GM23338 (cell line): ENCODE data around the gene TM9SF2. TPM values are rescaled to one million over a fixed set of nuclear protein-coding genes. Genes with fewer than 3 reads are reported as not detected.
A peak's percentile ranks its signal among the peaks of the same experiment; 100 is the strongest.

ENCODE experiments used
- ATAC-seq: fragments of 200-7000 bp; cut with Tn5 transposase; 3 replicates; pipeline ENCODE4 v1.9.1; 2020
- DNase-seq: peaks from one replicate; pipeline ENCODE4 v3.0.0-alpha.2; 2015; ENCODE audit warnings: low spot score
- H2AFZ ChIP-seq: fragments of 200-600 bp; sonication (generic); 2 replicates; pipeline ENCODE4 v1.8.0; 2016; ENCODE audit warnings: antibody characterized with exemption, mild to moderate bottlenecking, moderate library complexity
- H3F3A ChIP-seq: fragments of 200-600 bp; sonication (generic); replicated peaks from 2 replicates; pipeline ENCODE4 v1.8.0; 2017; ENCODE audit warnings: antibody characterized with exemption, mixed run types, low read depth
- H3K27ac ChIP-seq: fragments of 200-600 bp; sonication (generic); 2 replicates; pipeline ENCODE4 v1.6.1; 2016; ENCODE audit warnings: low read depth
- H3K27me3 ChIP-seq: fragments of 200-600 bp; sonication (generic); 2 replicates; pipeline ENCODE4 v1.8.0; 2016; ENCODE audit warnings: mild to moderate bottlenecking, mixed run types, moderate library complexity; ENCODE audit not compliant: insufficient read depth
- H3K36me3 ChIP-seq: fragments of 200-600 bp; sonication (generic); 2 replicates; pipeline ENCODE4 v1.8.0; 2016; ENCODE audit warnings: mild to moderate bottlenecking; ENCODE audit not compliant: insufficient read depth
- H3K4me1 ChIP-seq: fragments of 200-600 bp; sonication (generic); 2 replicates; pipeline ENCODE4 v1.8.0; 2016; ENCODE audit warnings: mild to moderate bottlenecking, moderate library complexity; ENCODE audit not compliant: insufficient read depth
- H3K4me2 ChIP-seq: fragments of 200-600 bp; sonication (generic); 2 replicates; pipeline ENCODE4 v1.7.1; 2017; ENCODE audit warnings: mixed run types
- H3K4me3 ChIP-seq: fragments of 200-600 bp; sonication (generic); 2 replicates; pipeline ENCODE4 v1.6.1; 2016; ENCODE audit warnings: mixed run types
- H3K79me2 ChIP-seq: fragments of 200-600 bp; sonication (generic); replicated peaks from 2 replicates; pipeline ENCODE4 v1.8.0; 2017; ENCODE audit warnings: mild to moderate bottlenecking; ENCODE audit not compliant: insufficient read depth
- H3K9me2 ChIP-seq: fragments of 200-600 bp; sonication (generic); 2 replicates; pipeline ENCODE4 v1.8.0; 2017; ENCODE audit not compliant: insufficient read depth
- H4K20me1 ChIP-seq: fragments of 200-600 bp; sonication (generic); replicated peaks from 2 replicates; pipeline ENCODE4 v1.8.0; 2017; ENCODE audit warnings: mild to moderate bottlenecking; ENCODE audit not compliant: insufficient read depth
- H3K27ac Mint-ChIP-seq: 2 replicates; pipeline ENCODE4 v1.8.0; 2020; ENCODE audit warnings: inconsistent platforms, mild to moderate bottlenecking, moderate library complexity, mixed read lengths
- H3K27me3 Mint-ChIP-seq: 3 replicates; pipeline ENCODE4 v1.8.0; 2022; ENCODE audit warnings: low read depth, mild to moderate bottlenecking, moderate library complexity, mixed read lengths, inconsistent platforms; ENCODE audit not compliant: insufficient read depth, poor library complexity
- H3K36me3 Mint-ChIP-seq: 3 replicates; pipeline ENCODE4 v1.8.0; 2021; ENCODE audit warnings: low read depth, mild to moderate bottlenecking, inconsistent platforms, moderate library complexity, mixed read lengths
- H3K4me1 Mint-ChIP-seq: 3 replicates; pipeline ENCODE4 v1.8.0; 2020; ENCODE audit warnings: mild to moderate bottlenecking, inconsistent platforms, mixed read lengths
- H3K4me3 Mint-ChIP-seq: 3 replicates; pipeline ENCODE4 v1.8.0; 2021; ENCODE audit warnings: moderate library complexity, mild to moderate bottlenecking, inconsistent platforms, mixed read lengths
- H3K9me3 Mint-ChIP-seq: 3 replicates; pipeline ENCODE4 v1.8.0; 2020; ENCODE audit warnings: moderate library complexity, mild to moderate bottlenecking, inconsistent platforms, mixed read lengths
- CREB1 ChIP-seq: fragments of 250-450 bp; sonication (Bioruptor Pico); IDR thresholded peaks from 2 replicates; pipeline ENCODE4 v1.5.0; 2020; ENCODE audit warnings: low read depth, mild to moderate bottlenecking, moderate library complexity
- ETS1 ChIP-seq: IDR thresholded peaks from 2 replicates; pipeline ENCODE4 v1.6.1; 2016; ENCODE audit warnings: antibody characterized with exemption
- EZH2 ChIP-seq: fragments of 200-600 bp; sonication (generic); IDR thresholded peaks from one replicate; pipeline ENCODE4 v1.8.0; 2017; ENCODE audit warnings: antibody characterized with exemption, mild to moderate bottlenecking, low read depth; ENCODE audit not compliant: unreplicated experiment
- EZH2phosphoT487 ChIP-seq: fragments of 200-600 bp; sonication (generic); IDR thresholded peaks from one replicate; pipeline ENCODE4 v1.8.1; 2018; ENCODE audit warnings: antibody characterized with exemption; ENCODE audit not compliant: unreplicated experiment
- NANOG ChIP-seq: IDR thresholded peaks from 2 replicates; pipeline ENCODE4 v1.6.1; 2016; ENCODE audit warnings: antibody characterized with exemption, borderline replicate concordance
- POLR2AphosphoS5 ChIP-seq: IDR thresholded peaks from 2 replicates; pipeline ENCODE4 v1.6.1; 2016; ENCODE audit warnings: antibody characterized with exemption, low read depth
- REST ChIP-seq: IDR thresholded peaks from one replicate; pipeline ENCODE4 v1.6.1; 2018; ENCODE audit warnings: antibody characterized with exemption; ENCODE audit not compliant: unreplicated experiment
- STAT1 ChIP-seq: IDR thresholded peaks from one replicate; pipeline ENCODE4 v1.6.1; 2016; ENCODE audit warnings: antibody characterized with exemption; ENCODE audit not compliant: unreplicated experiment
- ZNF114 ChIP-seq: fragments of 250-450 bp; sonication (Bioruptor Pico); IDR thresholded peaks from 2 replicates; pipeline ENCODE4 v1.5.0; 2020; ENCODE audit warnings: mild to moderate bottlenecking, moderate library complexity
- ZNF331 ChIP-seq: fragments of 250-450 bp; sonication (Bioruptor Pico); IDR thresholded peaks from 2 replicates; pipeline ENCODE4 v1.5.0; 2020; ENCODE audit warnings: low read depth, mild to moderate bottlenecking, moderate library complexity
- ZNF462 ChIP-seq: fragments of 250-450 bp; sonication (Bioruptor Pico); IDR thresholded peaks from 2 replicates; pipeline ENCODE4 v1.5.0; 2020; ENCODE audit warnings: mild to moderate bottlenecking, moderate library complexity
- polyA plus RNA-seq: library from polyadenylated mRNA; unstranded; fragments of >200 nt; fragmentation: Nextera tagmentation; extraction: Ambion mirVana; gene quantifications from 2 replicates; pipeline ENCODE4 v1.2.1, GENCODE V29; 2016
- total RNA-seq: library from RNA; depleted of rRNA; stranded (reverse); fragments of >200 nt; shearing (Covaris generic); gene quantifications from 2 replicates; pipeline ENCODE4 v1.2.3, GENCODE V29; 2014

TM9SF2 gene
- total and polyA plus RNA-seq, 2 experiments from 2014 or later: 50.5 to 115 TPM

GRCh38 chr13:99496184-99497142 lies 4.8 kb upstream of the TM9SF2 start:
- H3K9me2 ChIP-seq: peaks cover 16% of the 10 kb centered on the region
- Mint-ChIP-seq H3K36me3 (peaks cover 13% of the 10 kb centered on the region; the same call in 2 of the 3 replicates), H3K27ac (no peak overlapping the region), H3K4me1 (peaks cover 34% of the 10 kb centered on the region), H3K9me3 (peaks cover 37% of the 10 kb centered on the region), H3K4me3 (no peak overlapping the region), H3K27me3 (peaks cover 24% of the 10 kb centered on the region)
- DNase-seq: peak; percentile 67
- no peaks in the 10 kb centered on the region for H3K36me3 ChIP-seq
- H4K20me1 ChIP-seq: no peaks in the 10 kb centered on the region
- ATAC-seq: no peak
- H3K79me2 ChIP-seq: 0 out of 2 replicates have a peak, but pooled peaks cover 3% of the 10 kb centered on the region
- no peak overlapping the region; the same call in 1 of the 2 replicates for H3K27ac ChIP-seq
- TF ChIP-seq ETS1 (no peak), ZNF331 (CRISPR knock-in tag) (no peak), CREB1 (CRISPR knock-in tag) (no peak), ZNF114 (CRISPR knock-in tag) (no peak), EZH2phosphoT487 (no peak), STAT1 (no peak), ZNF462 (no peak), POLR2AphosphoS5 (no peak), EZH2 (no peak), REST (no peak), NANOG (no peak)
- no peak overlapping the region for H3K4me3 ChIP-seq
- peaks cover 10% of the 10 kb centered on the region for H3F3A ChIP-seq
- H3K4me1 ChIP-seq: peaks cover 3% of the 10 kb centered on the region
- no peak overlapping the region for H3K4me2 ChIP-seq
- H2AFZ ChIP-seq: peak overlapping the region; percentile 64
- no peaks in the 10 kb centered on the region for H3K27me3 ChIP-seq
